ENCODE measurements around the gene BMERB1.

DNA sequence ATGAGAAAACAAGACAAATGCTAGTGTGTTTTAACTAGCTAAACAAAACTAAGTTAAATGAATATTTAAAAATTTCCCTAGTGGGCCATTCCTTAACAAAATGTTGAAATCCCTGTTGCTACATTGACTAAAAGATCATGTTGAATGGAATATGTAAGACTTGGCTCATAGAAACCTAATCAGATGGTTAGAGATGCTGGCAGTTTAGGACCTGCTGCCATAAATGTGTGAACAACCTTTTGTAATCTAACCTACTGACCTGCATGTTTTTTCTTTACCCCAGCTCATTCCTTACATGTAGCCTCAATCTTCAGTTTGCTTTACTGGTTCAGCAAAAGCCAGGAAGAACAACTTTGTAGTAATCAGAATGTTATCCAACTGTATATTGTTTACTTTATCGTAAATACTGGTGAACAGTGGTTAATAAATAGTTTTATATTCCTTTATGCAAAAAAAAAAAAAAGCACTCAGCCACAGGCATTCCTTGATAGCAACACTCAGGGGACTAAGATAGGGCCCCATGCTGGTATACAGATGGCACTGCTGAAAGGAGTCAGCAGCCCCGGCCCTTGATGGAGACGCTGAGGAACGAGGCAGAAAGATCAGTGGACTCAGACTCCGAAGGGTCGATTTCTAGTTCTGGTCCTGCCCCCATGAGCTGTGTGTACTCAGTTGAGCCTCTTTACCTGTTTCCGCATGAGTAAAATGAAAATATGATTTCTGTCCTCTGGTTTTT, 130.4 kb downstream of the BMERB1 start:
- TF ChIP-seq, protein P1, sequence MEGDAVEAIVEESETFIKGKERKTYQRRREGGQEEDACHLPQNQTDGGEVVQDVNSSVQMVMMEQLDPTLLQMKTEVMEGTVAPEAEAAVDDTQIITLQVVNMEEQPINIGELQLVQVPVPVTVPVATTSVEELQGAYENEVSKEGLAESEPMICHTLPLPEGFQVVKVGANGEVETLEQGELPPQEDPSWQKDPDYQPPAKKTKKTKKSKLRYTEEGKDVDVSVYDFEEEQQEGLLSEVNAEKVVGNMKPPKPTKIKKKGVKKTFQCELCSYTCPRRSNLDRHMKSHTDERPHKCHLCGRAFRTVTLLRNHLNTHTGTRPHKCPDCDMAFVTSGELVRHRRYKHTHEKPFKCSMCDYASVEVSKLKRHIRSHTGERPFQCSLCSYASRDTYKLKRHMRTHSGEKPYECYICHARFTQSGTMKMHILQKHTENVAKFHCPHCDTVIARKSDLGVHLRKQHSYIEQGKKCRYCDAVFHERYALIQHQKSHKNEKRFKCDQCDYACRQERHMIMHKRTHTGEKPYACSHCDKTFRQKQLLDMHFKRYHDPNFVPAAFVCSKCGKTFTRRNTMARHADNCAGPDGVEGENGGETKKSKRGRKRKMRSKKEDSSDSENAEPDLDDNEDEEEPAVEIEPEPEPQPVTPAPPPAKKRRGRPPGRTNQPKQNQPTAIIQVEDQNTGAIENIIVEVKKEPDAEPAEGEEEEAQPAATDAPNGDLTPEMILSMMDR (optimal IDR thresholded peaks at IDR 0.05 in 1 of 3, IDR thresholded peaks at IDR 0.05 in 1 of 3, conservative IDR thresholded peaks at IDR 0.05 in 1 of 3; ENCODE audit: extremely low read depth in 1 of 3, insufficient read depth in 2 of 3, low read length in 3 of 3): no peak
- no peak for TF ChIP-seq EZH2 (IDR thresholded peaks at IDR 0.05; ENCODE audit: low read length)

All from keratinocyte (primary cell).